ENCODE results near the gene CDKL5.

GRCh38 chrX:18640686-18641085, 215.3 kb downstream of the CDKL5 start:
- TF ChIP-seq SP1 (IDR thresholded peaks at IDR 0.05) (no peak), SUZ12 (IDR thresholded peaks at IDR 0.05) (no peak), HDGF (IDR thresholded peaks at IDR 0.05; ENCODE audit: borderline replicate concordance) (no peak), L3MBTL2 (conservative IDR thresholded peaks at IDR 0.05) (no peak), TARDBP (IDR thresholded peaks at IDR 0.05) (no peak), FOXA1 (IDR thresholded peaks at IDR 0.05) (no peak), BHLHE40 (IDR thresholded peaks at IDR 0.05; ENCODE audit: borderline replicate concordance) (no peak), ARNT (IDR thresholded peaks at IDR 0.05) (no peak), ELF4 (IDR thresholded peaks at IDR 0.05) (no peak), LEF1 (IDR thresholded peaks at IDR 0.05; ENCODE audit: borderline replicate concordance) (no peak), ZNF384 (IDR thresholded peaks at IDR 0.05) (no peak)
